Measurements from ENCODE around the gene MYO1B. TPM values are rescaled to one million over a fixed set of nuclear protein-coding genes. Genes with fewer than 3 reads are reported as not detected.

The MYO1B gene
- polyA plus RNA-seq, 1 donor from 2014 or later: 72.2 TPM

- Histone ChIP-seq H3K4me2 (ENCODE audit: low read length) (no peak overlapping the region), H2AFZ (ENCODE audit: low read depth, low read length) (no peak overlapping the region), H3K9ac (ENCODE audit: low read length) (no peak overlapping the region), H3K4me3 (ENCODE audit: low read length) (no peak overlapping the region), H3K79me2 (replicated peaks; ENCODE audit: insufficient read depth, low read length) (no peaks in the 10 kb centered on the region), H4K20me1 (ENCODE audit: insufficient read depth) (no peaks in the 10 kb centered on the region), H3K27ac (ENCODE audit: low read length) (no peak overlapping the region), H3K36me3 (ENCODE audit: insufficient read depth, low read length) (no peaks in the 10 kb centered on the region), H3K9me3 (ENCODE audit: low read length) (no peaks in the 10 kb centered on the region), H3K27me3 (ENCODE audit: insufficient read depth, low read depth, low read length) (no peaks in the 10 kb centered on the region), H3K9me2 (ENCODE audit: insufficient read depth, low read length) (no peaks in the 10 kb centered on the region), H3F3A (ENCODE audit: insufficient read depth, low read length, poor library complexity, severe bottlenecking) (no peaks in the 10 kb centered on the region)
- no peak for TF ChIP-seq POLR2AphosphoS5 (IDR thresholded peaks at IDR 0.05)
- no peak for TF ChIP-seq RAD21 (conservative IDR thresholded peaks at IDR 0.05)
- TF ChIP-seq MXI1 (conservative IDR thresholded peaks at IDR 0.05; ENCODE audit: poor library complexity, severe bottlenecking): no peak
- no peak for TF ChIP-seq CTCF (IDR thresholded peaks at IDR 0.05; ENCODE audit: poor library complexity, severe bottlenecking)
- TF ChIP-seq REST (IDR thresholded peaks at IDR 0.05; ENCODE audit: borderline replicate concordance): no peak
- TF ChIP-seq TAF1 (IDR thresholded peaks at IDR 0.05; ENCODE audit: low read depth): no peak
- no peak for TF ChIP-seq EZH2 (IDR thresholded peaks at IDR 0.05; ENCODE audit: borderline replicate concordance, insufficient read depth, low read length, poor library complexity, severe bottlenecking)
- TF ChIP-seq SMC3 (conservative IDR thresholded peaks at IDR 0.05; ENCODE audit: poor library complexity): no peak
- TF ChIP-seq EP300 (conservative IDR thresholded peaks at IDR 0.05; ENCODE audit: poor library complexity, severe bottlenecking): no peak
Observed at GRCh38 chr2:191226196-191226595, 19.0 kb upstream of the MYO1B start.

- Histone ChIP-seq H3K4me2 (ENCODE audit: low read length) (no peak overlapping the region), H4K20me1 (ENCODE audit: insufficient read depth) (no peaks in the 10 kb centered on the region), H3K9me3 (ENCODE audit: low read length) (no peaks in the 10 kb centered on the region), H3K27ac (ENCODE audit: low read length) (no peak overlapping the region), H3F3A (ENCODE audit: insufficient read depth, low read length, poor library complexity, severe bottlenecking) (no peaks in the 10 kb centered on the region), H3K79me2 (replicated peaks; ENCODE audit: insufficient read depth, low read length) (no peaks in the 10 kb centered on the region), H3K4me3 (ENCODE audit: low read length) (no peak overlapping the region), H3K9ac (ENCODE audit: low read length) (no peak overlapping the region), H3K27me3 (ENCODE audit: insufficient read depth, low read depth, low read length) (no peaks in the 10 kb centered on the region), H3K36me3 (ENCODE audit: insufficient read depth, low read length) (no peaks in the 10 kb centered on the region), H3K9me2 (ENCODE audit: insufficient read depth, low read length) (no peaks in the 10 kb centered on the region), H2AFZ (ENCODE audit: low read depth, low read length) (no peak overlapping the region)
- TF ChIP-seq CTCF (IDR thresholded peaks at IDR 0.05; ENCODE audit: poor library complexity, severe bottlenecking) (no peak), POLR2AphosphoS5 (IDR thresholded peaks at IDR 0.05) (no peak), MXI1 (conservative IDR thresholded peaks at IDR 0.05; ENCODE audit: poor library complexity, severe bottlenecking) (no peak), EZH2 (IDR thresholded peaks at IDR 0.05; ENCODE audit: borderline replicate concordance, insufficient read depth, low read length, poor library complexity, severe bottlenecking) (no peak), EP300 (conservative IDR thresholded peaks at IDR 0.05; ENCODE audit: poor library complexity, severe bottlenecking) (no peak), TAF1 (IDR thresholded peaks at IDR 0.05; ENCODE audit: low read depth) (no peak), SMC3 (conservative IDR thresholded peaks at IDR 0.05; ENCODE audit: poor library complexity) (no peak), RAD21 (conservative IDR thresholded peaks at IDR 0.05) (no peak), REST (IDR thresholded peaks at IDR 0.05; ENCODE audit: borderline replicate concordance) (no peak)
Observed at GRCh38 chr2:191228333-191228732, 16.9 kb upstream of the MYO1B start.
